GM12878 (cell line): Measurements from ENCODE around the gene GNAL. TPM values are rescaled to one million over a fixed set of nuclear protein-coding genes. Genes with fewer than 3 reads are reported as not detected.

Experiments
- BCL11A ChIP-seq: IDR thresholded peaks from 2 replicates; pipeline ENCODE4 v1.6.1; 2011; ENCODE audit warnings: low read depth, low read length
- CEBPB ChIP-seq, 2 experiments: fragments of 150-350 bp in 1 of 2; IDR thresholded peaks; 2 replicates each; pipeline ENCODE4 v1.6.1; 2012 to 2014; ENCODE audit warnings: low read depth in 2 of 2, low read length in 2 of 2, borderline replicate concordance in 1 of 2, inconsistent platforms in 1 of 2
- DPF2 ChIP-seq: fragments of 450-650 bp; IDR thresholded peaks from 2 replicates; pipeline ENCODE4 v1.6.1; 2017; ENCODE audit warnings: mild to moderate bottlenecking
- E4F1 ChIP-seq: fragments of 450-650 bp; IDR thresholded peaks from 2 replicates; pipeline ENCODE4 v1.6.1; 2018; ENCODE audit warnings: borderline replicate concordance, mild to moderate bottlenecking; ENCODE audit not compliant: partially characterized antibody
- HDAC6 ChIP-seq: fragments of 200-600 bp; sonication (generic); IDR thresholded peaks from one replicate; pipeline ENCODE4 v1.8.0; 2017; ENCODE audit warnings: antibody characterized with exemption; ENCODE audit not compliant: unreplicated experiment
- NBN ChIP-seq: fragments of 450-650 bp; IDR thresholded peaks from 2 replicates; pipeline ENCODE4 v1.6.1; 2016
- PML ChIP-seq: IDR thresholded peaks from 2 replicates; pipeline ENCODE4 v1.6.1; 2012; ENCODE audit warnings: low read length, inconsistent platforms
- POLR2AphosphoS5 ChIP-seq: IDR thresholded peaks from 2 replicates; pipeline ENCODE4 v1.6.1; 2011; ENCODE audit warnings: mild to moderate bottlenecking, low read length, inconsistent platforms
- RELA ChIP-seq: fragments of 450-650 bp; IDR thresholded peaks from 2 replicates; pipeline ENCODE4 v1.8.0; 2014; ENCODE audit warnings: borderline replicate concordance; ENCODE audit not compliant: partially characterized antibody
- SIN3A ChIP-seq: IDR thresholded peaks from 2 replicates; pipeline ENCODE4 v1.6.1; 2012; ENCODE audit warnings: low read depth, low read length, improper control_type of control experiment
- SP1 ChIP-seq: IDR thresholded peaks from one replicate; pipeline ENCODE4 v1.6.1; 2011; ENCODE audit warnings: low read depth, low read length
- STAT3 ChIP-seq: IDR thresholded peaks from 2 replicates; pipeline ENCODE4 v1.6.1; 2011; ENCODE audit warnings: low read depth, low read length, improper control_type of control experiment
- ZNF217 ChIP-seq: fragments of 450-650 bp; IDR thresholded peaks from 2 replicates; pipeline ENCODE4 v1.6.1; 2017; ENCODE audit warnings: antibody characterized with exemption, mild to moderate bottlenecking
- polyA plus RNA-seq, 11 experiments: library from polyadenylated mRNA; depleted of rRNA in 4 of 11; unstranded in 6 of 11; stranded (reverse) in 5 of 11; fragments of >200 nt; fragmentation: Nextera tagmentation in 4 of 11; fragmentation: Illumina TruSeq in 1 of 11; extraction: Ambion mirVana in 4 of 11; extraction: Trizol in 1 of 11; gene quantifications; 1 replicate in 1 of 11; 2 replicates in 10 of 11; pipeline versions ENCODE4 v1.2.1 to v1.2.3, GENCODE V29; 2011 to 2016; ENCODE audit warnings: inconsistent platforms in 2 of 11, missing spikeins in 2 of 11, low read depth in 1 of 11
- total RNA-seq, 4 experiments: library from RNA; depleted of rRNA in 3 of 4; stranded (reverse); fragments of >200 nt in 3 of 4; fragmentation: Illumina TruSeq in 1 of 4; extraction: Trizol in 1 of 4; gene quantifications; 2 replicates each; pipeline versions ENCODE4 v1.2.1 to v1.2.3, GENCODE V29; 2013 to 2021
- TF ChIP-seq, protein P1 (sequence below): fragments of 450-650 bp; IDR thresholded peaks from 2 replicates; pipeline ENCODE4 v1.6.1; 2017; ENCODE audit warnings: mild to moderate bottlenecking, moderate library complexity
- TF ChIP-seq, protein P2 (sequence below): fragments of 450-650 bp; formaldehyde crosslinking; IDR thresholded peaks from 2 replicates; pipeline ENCODE4 v1.5.0; 2022; ENCODE audit warnings: mild to moderate bottlenecking, missing genetic modification characterization
- TF ChIP-seq, protein P3 (sequence below): fragments of 450-650 bp; IDR thresholded peaks from 2 replicates; pipeline ENCODE4 v1.6.1; 2017; ENCODE audit warnings: borderline replicate concordance

The GNAL gene
- total and polyA plus RNA-seq, 10 of the 15 experiments (the other 5 are each of a cell fraction or from before 2014, with no cell fraction given), result 0.02 to 0.39 (median 0.05) TPM; not detected in 5

- 0 out of 2 replicates have a peak, but pooled peaks have one; percentile 8 for TF ChIP-seq BCL11A
- TF ChIP-seq E4F1, result peak; percentile 78
- peak; percentile 84 for TF ChIP-seq POLR2AphosphoS5
- TF ChIP-seq STAT3, result no peak
- TF ChIP-seq, protein P1, sequence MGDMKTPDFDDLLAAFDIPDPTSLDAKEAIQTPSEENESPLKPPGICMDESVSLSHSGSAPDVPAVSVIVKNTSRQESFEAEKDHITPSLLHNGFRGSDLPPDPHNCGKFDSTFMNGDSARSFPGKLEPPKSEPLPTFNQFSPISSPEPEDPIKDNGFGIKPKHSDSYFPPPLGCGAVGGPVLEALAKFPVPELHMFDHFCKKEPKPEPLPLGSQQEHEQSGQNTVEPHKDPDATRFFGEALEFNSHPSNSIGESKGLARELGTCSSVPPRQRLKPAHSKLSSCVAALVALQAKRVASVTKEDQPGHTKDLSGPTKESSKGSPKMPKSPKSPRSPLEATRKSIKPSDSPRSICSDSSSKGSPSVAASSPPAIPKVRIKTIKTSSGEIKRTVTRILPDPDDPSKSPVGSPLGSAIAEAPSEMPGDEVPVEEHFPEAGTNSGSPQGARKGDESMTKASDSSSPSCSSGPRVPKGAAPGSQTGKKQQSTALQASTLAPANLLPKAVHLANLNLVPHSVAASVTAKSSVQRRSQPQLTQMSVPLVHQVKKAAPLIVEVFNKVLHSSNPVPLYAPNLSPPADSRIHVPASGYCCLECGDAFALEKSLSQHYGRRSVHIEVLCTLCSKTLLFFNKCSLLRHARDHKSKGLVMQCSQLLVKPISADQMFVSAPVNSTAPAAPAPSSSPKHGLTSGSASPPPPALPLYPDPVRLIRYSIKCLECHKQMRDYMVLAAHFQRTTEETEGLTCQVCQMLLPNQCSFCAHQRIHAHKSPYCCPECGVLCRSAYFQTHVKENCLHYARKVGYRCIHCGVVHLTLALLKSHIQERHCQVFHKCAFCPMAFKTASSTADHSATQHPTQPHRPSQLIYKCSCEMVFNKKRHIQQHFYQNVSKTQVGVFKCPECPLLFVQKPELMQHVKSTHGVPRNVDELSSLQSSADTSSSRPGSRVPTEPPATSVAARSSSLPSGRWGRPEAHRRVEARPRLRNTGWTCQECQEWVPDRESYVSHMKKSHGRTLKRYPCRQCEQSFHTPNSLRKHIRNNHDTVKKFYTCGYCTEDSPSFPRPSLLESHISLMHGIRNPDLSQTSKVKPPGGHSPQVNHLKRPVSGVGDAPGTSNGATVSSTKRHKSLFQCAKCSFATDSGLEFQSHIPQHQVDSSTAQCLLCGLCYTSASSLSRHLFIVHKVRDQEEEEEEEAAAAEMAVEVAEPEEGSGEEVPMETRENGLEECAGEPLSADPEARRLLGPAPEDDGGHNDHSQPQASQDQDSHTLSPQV, result no peak
- TF ChIP-seq, protein P2, sequence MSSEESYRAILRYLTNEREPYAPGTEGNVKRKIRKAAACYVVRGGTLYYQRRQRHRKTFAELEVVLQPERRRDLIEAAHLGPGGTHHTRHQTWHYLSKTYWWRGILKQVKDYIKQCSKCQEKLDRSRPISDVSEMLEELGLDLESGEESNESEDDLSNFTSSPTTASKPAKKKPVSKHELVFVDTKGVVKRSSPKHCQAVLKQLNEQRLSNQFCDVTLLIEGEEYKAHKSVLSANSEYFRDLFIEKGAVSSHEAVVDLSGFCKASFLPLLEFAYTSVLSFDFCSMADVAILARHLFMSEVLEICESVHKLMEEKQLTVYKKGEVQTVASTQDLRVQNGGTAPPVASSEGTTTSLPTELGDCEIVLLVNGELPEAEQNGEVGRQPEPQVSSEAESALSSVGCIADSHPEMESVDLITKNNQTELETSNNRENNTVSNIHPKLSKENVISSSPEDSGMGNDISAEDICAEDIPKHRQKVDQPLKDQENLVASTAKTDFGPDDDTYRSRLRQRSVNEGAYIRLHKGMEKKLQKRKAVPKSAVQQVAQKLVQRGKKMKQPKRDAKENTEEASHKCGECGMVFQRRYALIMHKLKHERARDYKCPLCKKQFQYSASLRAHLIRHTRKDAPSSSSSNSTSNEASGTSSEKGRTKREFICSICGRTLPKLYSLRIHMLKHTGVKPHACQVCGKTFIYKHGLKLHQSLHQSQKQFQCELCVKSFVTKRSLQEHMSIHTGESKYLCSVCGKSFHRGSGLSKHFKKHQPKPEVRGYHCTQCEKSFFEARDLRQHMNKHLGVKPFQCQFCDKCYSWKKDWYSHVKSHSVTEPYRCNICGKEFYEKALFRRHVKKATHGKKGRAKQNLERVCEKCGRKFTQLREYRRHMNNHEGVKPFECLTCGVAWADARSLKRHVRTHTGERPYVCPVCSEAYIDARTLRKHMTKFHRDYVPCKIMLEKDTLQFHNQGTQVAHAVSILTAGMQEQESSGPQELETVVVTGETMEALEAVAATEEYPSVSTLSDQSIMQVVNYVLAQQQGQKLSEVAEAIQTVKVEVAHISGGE (CRISPR knock-in tag), result no peak
- no peak for TF ChIP-seq CEBPB (IDR thresholded peaks at IDR 0.05; ENCODE audit: borderline replicate concordance in 1 of 2, low read depth in 2 of 2, low read length in 2 of 2)
- TF ChIP-seq ZNF217, result no peak
- peak; percentile 71 for TF ChIP-seq HDAC6
- TF ChIP-seq NBN, result peak; percentile 97
- TF ChIP-seq, protein P3, sequence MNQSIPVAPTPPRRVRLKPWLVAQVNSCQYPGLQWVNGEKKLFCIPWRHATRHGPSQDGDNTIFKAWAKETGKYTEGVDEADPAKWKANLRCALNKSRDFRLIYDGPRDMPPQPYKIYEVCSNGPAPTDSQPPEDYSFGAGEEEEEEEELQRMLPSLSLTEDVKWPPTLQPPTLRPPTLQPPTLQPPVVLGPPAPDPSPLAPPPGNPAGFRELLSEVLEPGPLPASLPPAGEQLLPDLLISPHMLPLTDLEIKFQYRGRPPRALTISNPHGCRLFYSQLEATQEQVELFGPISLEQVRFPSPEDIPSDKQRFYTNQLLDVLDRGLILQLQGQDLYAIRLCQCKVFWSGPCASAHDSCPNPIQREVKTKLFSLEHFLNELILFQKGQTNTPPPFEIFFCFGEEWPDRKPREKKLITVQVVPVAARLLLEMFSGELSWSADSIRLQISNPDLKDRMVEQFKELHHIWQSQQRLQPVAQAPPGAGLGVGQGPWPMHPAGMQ, result no peak
- peak; percentile 97 for TF ChIP-seq SIN3A
- TF ChIP-seq DPF2, result 0 out of 2 replicates have a peak, but pooled peaks have one; percentile 46
- TF ChIP-seq SP1, result peak; percentile 86
- TF ChIP-seq PML, result peak; percentile 87
- TF ChIP-seq RELA, result peak; percentile 76
Measured at GRCh38 chr18:11851146-11851805, 162.2 kb downstream of the GNAL start, which contains the start of gene CHMP1B (continued).
